Fibroblast of villous mesenchyme (primary cell): Measurements from ENCODE around the gene LRIG1. TPM values are rescaled to one million over a fixed set of nuclear protein-coding genes. Genes with fewer than 3 reads are reported as not detected.

Experiments used
- DNase-seq: peaks from one replicate; pipeline ENCODE4 v3.0.0-alpha.2; 2010; ENCODE audit warnings: low read depth
- H3K4me3 ChIP-seq: 2 replicates; pipeline ENCODE4 v1.5.1; 2011; ENCODE audit warnings: low read depth, mild to moderate bottlenecking, low read length
- CTCF ChIP-seq: IDR thresholded peaks from 2 replicates; pipeline ENCODE4 v1.5.1; 2012; ENCODE audit warnings: low read depth, mild to moderate bottlenecking, low read length; ENCODE audit not compliant: insufficient read depth
- total RNA-seq: library from RNA; depleted of rRNA; stranded (reverse); fragments of >200 nt; gene quantifications from 2 replicates; pipeline ENCODE4 v1.2.3, GENCODE V29; 2012

The LRIG1 gene
- total RNA-seq, 1 donor, result 10.4 TPM

GRCh38 chr3:66457252-66457651 is 43.6 kb downstream of the LRIG1 start:
- no peak for DNase-seq
- no peak for TF ChIP-seq CTCF
- no peak overlapping the region for H3K4me3 ChIP-seq

GRCh38 chr3:66456711-66457173 is 44.1 kb downstream of the LRIG1 start:
- no peak for TF ChIP-seq CTCF
- H3K4me3 ChIP-seq, result no peak overlapping the region
- DNase-seq, result no peak

GRCh38 chr3:66454464-66454859 is 46.4 kb downstream of the LRIG1 start:
- no peak for TF ChIP-seq CTCF
- no peak for DNase-seq
- no peak overlapping the region for H3K4me3 ChIP-seq

GRCh38 chr3:66453651-66454463 is 47.0 kb downstream of the LRIG1 start:
- H3K4me3 ChIP-seq, result no peak overlapping the region
- TF ChIP-seq CTCF, result no peak
- no peak for DNase-seq

- TF ChIP-seq CTCF, result no peak
- DNase-seq, result no peak
- no peak overlapping the region for H3K4me3 ChIP-seq
These were observed 48.4 kb downstream of the LRIG1 start for GRCh38 chr3:66452303-66453011.

GRCh38 chr3:66451766-66452165 is 49.1 kb downstream of the LRIG1 start:
- H3K4me3 ChIP-seq, result no peak overlapping the region
- no peak for DNase-seq
- no peak for TF ChIP-seq CTCF
